NCI-H1048 (cell line): ENCODE data around the gene AMPD3.
"Not testable (repeated sequence)": the region's sequence is repeated elsewhere in the genome, so short reads cannot be mapped to it uniquely, and the experiment has no call there.

ENCODE experiments used
- DNase-seq: peaks from one replicate; lab custom pipeline; 2025; lab: John Stamatoyannopoulos, UW

The AMPD3 gene

GRCh38 chr11:10454878-10455631 is at the start of gene AMPD3:
Gene AMPD3, plus strand, starts transcription at chr11:10455264. Its CDS starts 6,256 bp downstream, at chr11:10461520.
- no peak for DNase-seq

- DNase-seq: peak; percentile 51
Observed at GRCh38 chr11:10405865-10406592, 49.0 kb upstream of the AMPD3 start.

- DNase-seq: no peak
Observed at GRCh38 chr11:10407055-10407454, 48.0 kb upstream of the AMPD3 start.

- no peak for DNase-seq
Observed at GRCh38 chr11:10407749-10408685, 47.0 kb upstream of the AMPD3 start.

- DNase-seq: no peak
Observed at GRCh38 chr11:10409207-10409661, 45.8 kb upstream of the AMPD3 start.

- DNase-seq: no peak
Observed at GRCh38 chr11:10410106-10410843, 44.8 kb upstream of the AMPD3 start.

- no peak for DNase-seq
Observed at GRCh38 chr11:10410844-10411200, 44.2 kb upstream of the AMPD3 start.

- DNase-seq: no peak
Observed at GRCh38 chr11:10412266-10412665, 42.8 kb upstream of the AMPD3 start.

GRCh38 chr11:10413268-10413667 is 41.8 kb upstream of the AMPD3 start:
- DNase-seq: no peak

- DNase-seq: no peak
Observed at GRCh38 chr11:10414181-10414580, 40.9 kb upstream of the AMPD3 start.

GRCh38 chr11:10414659-10415058 is 40.4 kb upstream of the AMPD3 start:
- DNase-seq: no peak

- DNase-seq: no peak
Observed at GRCh38 chr11:10415817-10416392, 39.2 kb upstream of the AMPD3 start.

- DNase-seq: no peak
Observed at GRCh38 chr11:10418259-10418949, 36.7 kb upstream of the AMPD3 start.

GRCh38 chr11:10418950-10419310 is 36.1 kb upstream of the AMPD3 start:
- no peak for DNase-seq

- no peak for DNase-seq
Observed at GRCh38 chr11:10426475-10426874, 28.6 kb upstream of the AMPD3 start.

GRCh38 chr11:10428453-10428852 is 26.6 kb upstream of the AMPD3 start:
- DNase-seq: no peak

GRCh38 chr11:10429526-10429925 is 25.5 kb upstream of the AMPD3 start:
- no peak for DNase-seq

GRCh38 chr11:10432493-10432892 is 22.6 kb upstream of the AMPD3 start:
- DNase-seq: no peak

GRCh38 chr11:10432971-10433370 is 22.1 kb upstream of the AMPD3 start:
- no peak for DNase-seq

- no peak for DNase-seq
Observed at GRCh38 chr11:10436224-10436623, 18.8 kb upstream of the AMPD3 start.

- DNase-seq: not testable (repeated sequence)
Observed at GRCh38 chr11:10436683-10437082, 18.4 kb upstream of the AMPD3 start.
